ENCODE results near the gene CTIF.

The CTIF gene

DNA sequence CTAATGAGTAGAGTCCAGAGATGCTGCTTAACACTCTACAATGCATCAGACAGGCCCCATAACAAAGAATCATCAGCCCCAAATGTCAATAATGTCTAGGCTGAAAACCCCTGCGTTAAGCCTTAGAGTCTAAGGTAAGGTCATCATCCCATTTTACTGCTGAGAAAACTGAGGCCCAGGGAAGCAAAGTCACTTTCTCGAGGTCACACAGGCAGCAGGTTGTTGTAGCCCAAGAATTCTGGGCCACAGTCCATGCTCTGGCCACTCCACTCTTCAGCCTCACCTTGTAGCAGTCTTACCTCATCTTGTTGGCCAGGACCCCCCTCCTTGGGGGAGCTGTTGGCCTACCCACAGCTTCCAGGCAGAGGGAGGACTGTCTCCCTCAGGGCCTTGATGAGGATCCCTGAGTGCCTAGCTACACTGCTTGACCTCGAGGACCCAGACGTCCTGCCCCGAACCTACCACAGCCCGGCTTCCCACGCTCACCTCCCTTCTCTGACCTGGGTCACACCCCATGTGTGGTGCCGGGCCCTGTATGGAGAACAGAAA lies 357.6 kb downstream of the CTIF start:
- no peak for DNase-seq

DNA sequence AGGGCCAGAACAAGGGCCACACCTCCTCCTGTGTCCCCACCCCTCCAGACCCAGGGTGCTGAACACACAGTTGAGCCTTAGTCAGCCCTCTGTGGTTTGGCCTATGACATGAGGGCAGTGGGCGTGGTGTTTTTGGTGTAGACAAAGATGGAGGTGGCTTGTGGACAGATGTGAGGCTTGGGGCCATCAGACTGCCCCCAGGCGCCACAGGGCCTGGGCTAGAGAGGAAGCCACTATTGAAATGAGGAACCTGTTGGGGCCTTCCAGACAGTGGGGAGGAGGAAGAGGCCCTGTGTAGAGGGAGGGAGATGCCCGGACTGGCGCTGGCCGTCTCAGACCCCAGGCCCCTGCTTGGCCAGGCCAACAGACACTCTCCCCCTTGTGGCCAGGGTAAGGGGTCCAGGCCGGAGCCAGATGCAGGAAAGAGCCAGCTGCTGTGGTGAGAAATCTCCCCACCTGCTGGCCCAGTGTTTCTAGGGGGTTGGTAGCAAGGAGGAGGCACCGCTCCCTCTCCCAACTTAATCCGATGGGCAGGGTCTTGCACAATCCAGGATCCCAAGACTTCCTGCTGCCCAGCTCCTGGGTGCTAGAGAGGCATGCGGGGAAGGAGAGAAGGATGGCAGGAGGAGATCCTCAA lies 358.2 kb downstream of the CTIF start:
- no peak for DNase-seq

DNA sequence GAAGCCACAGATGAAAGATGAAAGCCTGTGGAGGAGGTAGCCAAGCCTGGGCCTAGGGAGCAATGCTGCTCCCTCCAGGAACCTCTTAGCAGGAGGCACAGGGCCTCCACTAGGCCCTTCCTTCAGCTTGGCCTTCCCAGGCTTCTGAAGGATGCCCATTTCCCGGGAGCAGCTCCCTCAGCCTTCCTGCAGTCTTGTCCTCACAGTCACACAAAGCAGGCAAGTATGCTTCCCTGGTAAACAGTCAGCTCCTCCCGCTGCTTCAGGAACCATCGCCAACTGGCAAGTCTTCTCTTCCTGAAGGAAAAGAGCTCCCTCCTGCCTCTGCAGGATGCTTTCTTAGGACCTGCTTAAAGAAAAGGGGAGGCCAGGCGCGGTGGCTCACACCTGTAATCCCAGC lies 358.7 kb downstream of the CTIF start:
- no peak for DNase-seq

DNA sequence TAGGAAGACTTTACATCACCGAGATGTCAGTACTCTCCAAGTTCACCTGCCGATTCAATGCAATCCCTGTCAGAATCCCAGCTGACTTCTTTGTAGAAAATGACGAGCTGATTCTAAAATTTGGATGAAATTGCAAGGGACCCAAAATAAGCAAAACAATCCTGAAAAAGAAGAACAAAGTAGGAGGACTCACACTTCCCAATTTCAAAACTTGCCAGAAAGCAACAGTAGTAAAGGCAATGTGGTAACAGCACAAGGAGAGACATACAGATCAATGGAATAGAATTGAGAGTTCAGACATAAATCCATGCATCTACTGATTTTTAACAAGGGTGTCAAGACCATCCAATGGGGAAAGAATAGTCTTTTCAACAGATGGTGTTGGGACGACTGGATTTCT lies 359.7 kb downstream of the CTIF start:
- DNase-seq = no peak

DNA sequence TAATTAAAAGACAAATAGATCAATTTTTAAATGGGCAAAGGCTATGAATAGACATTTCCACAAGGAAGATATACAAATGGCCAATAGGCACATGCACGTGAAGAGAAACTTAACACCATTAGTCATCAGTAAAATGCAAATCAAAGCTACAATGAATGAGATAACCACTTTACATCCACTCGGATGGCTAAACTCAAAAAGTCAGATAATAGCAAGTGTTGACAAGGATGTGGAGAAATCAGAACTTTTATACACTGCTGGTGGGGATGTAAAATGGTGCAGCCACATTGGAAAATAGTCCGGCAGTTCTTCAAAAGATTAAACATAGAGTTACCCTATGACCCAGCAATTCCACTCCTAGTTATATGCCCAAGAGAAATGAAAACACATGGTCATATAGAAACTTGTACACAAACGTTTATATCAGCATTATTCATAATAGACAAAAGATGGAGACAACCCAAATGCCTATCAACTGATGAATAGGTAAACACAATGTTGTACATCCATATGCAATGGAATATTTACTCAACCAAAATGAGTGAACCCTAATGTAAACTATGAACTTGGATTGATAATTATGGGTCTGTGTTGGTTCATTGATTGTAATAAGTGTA lies 360.8 kb downstream of the CTIF start:
- DNase-seq = no peak

DNA sequence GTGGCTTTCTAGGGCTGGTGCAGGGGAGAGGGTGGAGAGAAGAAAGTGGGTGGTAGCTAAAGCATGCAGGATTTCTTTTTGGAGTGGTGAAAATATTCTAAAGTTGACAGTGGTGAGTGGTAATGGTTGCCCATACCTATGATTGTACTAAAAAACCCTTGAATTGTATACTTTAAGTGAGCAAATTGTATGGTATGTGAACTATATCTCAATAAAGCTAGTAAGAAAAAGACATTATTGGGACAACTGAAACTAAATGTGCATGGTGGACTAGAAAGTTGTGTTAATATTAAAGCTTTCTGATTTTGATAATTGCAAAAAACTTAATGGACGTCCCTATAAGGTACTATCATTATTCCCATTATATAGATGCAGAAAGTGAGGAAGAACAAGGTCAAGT lies 361.6 kb downstream of the CTIF start:
- DNase-seq = no peak

DNA sequence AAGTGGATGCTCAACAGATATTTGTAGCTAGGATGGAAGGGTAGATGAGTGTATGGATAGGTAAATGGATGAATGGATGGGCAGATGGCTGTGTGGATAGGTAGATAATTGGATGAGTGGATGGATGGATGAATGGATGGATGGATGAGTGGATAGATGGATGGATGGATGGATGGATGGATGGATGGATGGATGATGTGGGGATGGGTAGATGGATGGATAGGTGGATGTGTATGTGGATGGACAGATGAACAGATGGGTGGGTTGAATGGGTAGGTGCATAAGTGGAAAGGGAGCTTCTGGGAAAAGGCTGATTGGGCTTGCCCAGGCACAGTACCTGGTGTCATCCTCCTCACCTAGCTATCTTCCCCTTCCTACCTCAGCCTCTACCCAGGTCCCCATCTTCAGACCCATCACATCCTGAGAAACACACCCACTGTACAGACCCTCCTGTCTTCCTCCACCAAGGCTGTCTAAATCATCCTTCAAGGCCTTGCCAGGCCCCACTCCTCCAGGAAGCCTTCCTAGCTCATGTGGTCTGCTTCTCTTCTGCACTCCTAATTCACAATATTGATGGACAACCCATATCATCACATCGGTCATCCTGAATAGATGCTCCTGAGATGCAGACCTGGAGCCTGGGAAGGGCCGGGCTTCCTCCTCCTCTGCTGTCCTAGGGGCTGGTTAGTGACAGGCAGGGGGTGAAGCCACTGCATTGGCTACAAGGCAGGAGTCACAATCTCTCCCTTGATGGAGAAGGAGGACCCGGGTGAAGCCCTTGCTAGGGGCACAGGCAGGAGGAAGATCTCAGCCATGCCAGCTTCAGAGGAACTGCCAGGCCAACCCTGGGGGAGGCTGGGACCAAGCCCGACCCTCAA lies 362.6 kb downstream of the CTIF start:
- no peak for DNase-seq

DNA sequence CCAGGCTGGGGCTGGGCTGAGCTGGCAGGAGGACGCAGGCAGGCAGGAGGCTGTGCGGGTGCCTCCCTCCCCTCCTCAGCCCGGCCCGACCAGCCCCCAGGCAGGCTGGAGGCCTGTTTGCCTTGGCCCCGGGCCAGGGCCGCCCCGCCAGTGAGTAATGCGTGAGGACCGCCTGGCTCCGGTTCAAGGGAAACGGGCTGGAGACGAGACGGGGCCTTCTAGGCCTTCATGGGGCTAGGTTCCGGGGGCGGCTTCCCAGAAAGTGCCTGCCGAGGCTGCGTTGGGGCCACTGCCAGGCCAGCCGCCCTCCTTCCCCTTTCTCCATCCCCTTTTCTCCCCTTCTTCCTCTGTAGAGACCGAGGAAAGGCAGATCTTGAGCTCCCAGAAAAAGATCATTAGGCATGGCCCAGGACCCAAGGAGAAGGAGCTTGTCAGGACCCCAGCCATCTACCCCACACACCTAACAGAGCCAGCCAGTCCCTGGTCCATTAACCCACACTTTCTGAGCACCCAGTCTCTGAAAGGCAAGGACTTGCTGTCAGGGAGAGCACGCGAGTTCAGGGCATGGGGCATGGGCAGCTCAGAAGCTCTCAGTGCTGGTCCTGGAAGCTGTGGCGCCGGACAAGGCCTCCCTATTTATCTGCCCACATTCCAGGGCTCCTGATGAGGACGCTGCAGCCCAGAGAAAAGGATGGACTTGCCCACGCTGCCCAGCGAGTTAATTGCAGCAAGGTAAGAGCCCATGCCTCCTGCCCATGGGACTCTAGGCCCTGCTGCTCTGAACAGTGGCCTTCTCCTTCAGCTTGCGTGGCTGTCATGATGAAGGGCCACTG lies 363.4 kb downstream of the CTIF start:
- peak; percentile 46 for DNase-seq

DNA sequence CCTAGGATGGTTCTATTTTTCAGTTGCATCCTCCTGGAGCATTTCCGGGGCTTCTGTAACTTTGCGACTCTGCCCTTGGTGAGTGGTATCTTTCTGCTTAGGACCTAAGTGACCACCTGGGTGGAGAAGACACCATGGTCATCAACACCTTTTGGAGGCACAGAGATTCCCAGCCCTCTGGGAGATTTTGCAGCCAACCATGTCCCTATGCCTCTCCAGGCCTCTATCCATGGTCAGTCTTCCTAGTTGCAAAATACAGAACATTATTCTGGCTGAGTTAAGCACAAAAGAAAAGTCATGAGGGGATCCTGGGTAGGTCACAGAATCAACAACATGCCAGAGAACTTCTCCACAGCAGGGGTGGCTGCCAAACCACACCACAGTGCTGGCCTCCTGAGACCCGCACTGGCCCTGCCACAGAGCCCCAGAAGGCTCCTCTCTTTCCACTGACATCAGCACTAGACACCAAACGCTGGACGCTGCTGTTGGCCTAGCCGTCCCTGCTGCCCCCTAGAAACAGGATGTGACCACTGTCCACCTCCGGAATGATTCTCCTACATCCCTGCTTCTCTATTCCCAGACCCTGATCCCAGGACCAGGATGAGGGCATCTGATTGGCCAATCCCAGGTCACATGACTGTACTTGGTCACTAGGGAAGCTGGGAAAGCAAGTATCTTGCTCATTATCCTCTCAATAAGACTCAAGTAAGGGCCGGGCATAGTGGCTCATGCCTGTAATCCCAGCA lies 364.2 kb downstream of the CTIF start:
- no peak for DNase-seq

DNA sequence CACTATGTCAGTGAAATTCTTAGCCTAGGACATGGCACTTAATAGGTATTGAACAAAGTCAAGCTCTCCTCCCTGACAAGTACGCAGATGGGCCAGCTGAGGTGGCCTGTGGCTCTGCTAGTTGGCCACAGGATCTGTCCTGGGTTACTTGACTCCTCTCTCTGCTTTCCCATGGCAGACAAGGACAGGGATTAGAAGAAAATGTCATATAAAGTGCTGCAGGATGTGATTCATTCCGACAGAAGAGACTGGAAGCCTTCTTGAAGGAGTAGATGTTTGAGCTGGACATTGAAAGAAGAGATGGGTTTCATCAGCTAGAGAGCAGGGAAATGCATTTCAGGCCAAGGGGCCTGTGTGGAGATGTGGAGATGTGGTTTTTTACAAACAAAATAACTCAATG lies 365.3 kb downstream of the CTIF start:
- DNase-seq = no peak

DNA sequence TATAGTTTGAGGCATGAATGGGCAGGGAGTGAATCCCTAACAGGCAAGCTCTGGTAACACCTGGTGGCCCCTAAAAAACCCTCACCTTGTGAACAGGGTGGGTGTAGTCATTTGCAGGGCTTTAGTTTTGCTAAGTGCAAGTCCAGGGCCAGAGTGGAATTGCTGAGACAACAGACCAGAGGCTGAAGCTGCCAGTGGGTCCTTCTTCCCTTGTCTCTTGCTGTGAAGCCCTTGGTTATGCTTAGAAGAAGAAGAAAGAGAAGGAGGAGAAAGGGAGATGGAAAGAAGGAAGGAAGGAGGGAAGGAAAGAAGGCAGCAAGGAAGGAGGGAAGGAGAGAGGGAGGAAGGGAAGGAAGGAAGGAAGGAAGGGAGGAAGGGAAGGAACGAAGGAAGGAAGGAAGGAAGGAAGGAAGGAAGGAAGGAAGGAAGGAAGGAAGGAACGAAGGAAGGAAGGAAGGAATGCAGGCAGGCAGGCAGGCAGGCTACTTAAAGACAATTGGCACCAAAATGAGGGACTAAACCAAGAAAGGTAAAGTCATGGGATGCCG lies 366.1 kb downstream of the CTIF start:
- no peak for DNase-seq

DNA sequence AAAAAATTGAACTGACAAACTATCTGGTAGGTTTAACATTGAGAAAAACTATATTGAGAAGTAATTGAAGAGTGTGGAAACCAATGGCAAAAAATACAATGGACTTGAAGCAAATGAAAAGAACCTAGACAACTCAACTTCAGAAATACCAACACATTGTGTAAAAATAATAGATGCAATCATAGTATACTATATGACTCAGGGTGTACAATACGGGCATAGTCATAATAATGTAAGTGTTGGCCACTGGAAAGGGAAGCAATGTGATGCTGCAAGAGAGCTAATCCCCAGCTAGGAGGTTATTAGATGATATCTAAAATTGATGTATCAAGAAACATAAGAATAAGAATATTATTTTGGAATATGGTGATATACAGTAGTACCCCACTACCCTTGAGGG lies 366.7 kb downstream of the CTIF start:
- DNase-seq = no peak

DNA sequence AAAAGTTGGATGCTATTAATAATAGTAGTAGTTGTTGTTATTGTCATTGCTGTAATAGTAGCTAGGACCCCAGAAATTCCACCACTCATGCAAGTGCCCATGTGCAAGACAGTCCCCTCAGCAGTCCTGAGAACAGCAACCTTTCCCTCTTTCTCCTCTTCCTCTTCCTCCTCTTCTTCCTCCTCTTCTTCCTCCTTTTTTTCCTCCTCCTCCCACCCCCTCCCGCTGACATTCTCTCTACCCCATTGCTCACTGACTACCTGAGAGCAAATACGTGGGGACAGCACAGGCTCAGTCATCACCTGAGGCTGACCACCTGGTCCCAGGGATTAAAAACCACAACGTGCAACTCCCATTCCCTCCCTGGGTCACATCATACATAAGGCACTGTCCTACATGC lies 370.1 kb downstream of the CTIF start:
- no peak for DNase-seq

DNA sequence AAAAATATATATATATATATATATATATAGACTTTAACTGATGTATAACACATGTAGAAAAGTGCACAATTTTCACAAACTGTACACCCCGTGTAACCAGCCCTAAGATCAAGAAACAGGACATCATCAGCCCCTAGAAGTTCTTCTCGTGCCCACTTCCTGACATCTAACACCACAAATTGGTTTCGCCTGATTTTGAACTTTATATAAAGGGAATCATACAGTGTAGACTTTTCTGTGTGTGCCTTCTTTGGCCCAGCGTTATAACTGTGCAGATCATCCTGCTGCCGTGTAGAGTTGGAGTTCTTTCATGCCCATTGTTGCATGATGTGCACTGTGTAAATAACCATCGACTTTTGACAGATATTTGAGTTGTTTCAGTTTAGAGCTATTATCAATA lies 370.9 kb downstream of the CTIF start:
- no peak for DNase-seq

DNA sequence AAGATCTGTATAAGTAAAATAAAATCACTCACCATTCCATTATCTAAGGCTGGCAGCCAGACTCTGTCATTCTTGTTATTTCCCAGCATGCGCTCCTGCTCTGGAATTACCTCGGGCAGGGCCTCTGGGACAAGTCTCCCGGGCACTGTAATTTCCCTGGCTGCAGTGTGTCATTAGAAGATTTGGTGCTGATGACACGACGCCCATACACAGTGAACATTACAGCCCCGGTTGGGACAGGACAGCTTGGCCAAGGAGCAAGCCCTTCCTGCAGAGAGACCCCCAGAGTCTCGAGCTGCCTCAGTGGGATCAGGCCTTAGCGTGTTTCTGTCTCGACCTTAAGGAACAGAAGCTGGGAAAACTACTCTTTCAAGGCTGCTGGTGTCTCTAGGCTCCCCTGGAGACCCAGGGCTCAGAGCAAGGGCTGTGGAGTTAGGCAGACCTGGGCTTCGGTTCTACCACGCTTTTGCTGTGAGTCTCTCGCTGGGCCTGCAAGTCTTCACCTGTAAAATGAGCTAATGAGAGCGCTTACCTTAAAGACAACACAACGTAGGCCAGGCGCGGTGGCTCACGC lies 372.2 kb downstream of the CTIF start:
- DNase-seq = no peak

All from amniotic stem cell (primary cell).